GM21423 (cell line): Measurements from ENCODE around the gene MIB1.
"Not testable (repeated sequence)": the region's sequence is repeated elsewhere in the genome, so short reads cannot be mapped to it uniquely, and the experiment has no call there.

ENCODE experiments used
- ATAC-seq: cut with Tn5 transposase; IDR thresholded peaks from one replicate; pipeline ENCODE4 v1.9.1; 2021; ENCODE audit warnings: mild to moderate bottlenecking, moderate library complexity; ENCODE audit not compliant: unreplicated experiment

MIB1 gene

GRCh38 chr18:21742315-21742687 is 1.7 kb downstream of the MIB1 start:
- ATAC-seq = no peak

GRCh38 chr18:21743166-21743832 is 2.7 kb downstream of the MIB1 start:
- ATAC-seq = no peak

DNA sequence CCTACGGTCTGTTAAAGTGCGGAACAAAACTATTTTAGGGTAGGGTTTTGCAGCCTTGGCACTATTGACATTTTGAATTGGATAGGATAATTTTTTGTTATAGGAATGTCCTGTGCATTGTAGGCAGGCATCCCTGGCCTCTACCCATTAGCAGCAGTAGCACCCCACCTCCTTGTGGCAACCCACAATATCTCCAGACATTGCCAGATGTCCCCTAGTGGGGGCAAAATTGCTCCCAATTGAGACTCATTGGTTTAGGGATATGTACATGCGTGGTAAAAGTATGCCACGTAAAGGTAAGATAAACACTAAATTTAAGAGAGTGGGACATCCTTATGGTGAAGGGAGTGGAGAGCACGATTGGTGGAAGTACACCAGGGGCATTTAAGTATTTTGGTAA is 4.6 kb downstream of the MIB1 start:
- ATAC-seq = no peak

DNA sequence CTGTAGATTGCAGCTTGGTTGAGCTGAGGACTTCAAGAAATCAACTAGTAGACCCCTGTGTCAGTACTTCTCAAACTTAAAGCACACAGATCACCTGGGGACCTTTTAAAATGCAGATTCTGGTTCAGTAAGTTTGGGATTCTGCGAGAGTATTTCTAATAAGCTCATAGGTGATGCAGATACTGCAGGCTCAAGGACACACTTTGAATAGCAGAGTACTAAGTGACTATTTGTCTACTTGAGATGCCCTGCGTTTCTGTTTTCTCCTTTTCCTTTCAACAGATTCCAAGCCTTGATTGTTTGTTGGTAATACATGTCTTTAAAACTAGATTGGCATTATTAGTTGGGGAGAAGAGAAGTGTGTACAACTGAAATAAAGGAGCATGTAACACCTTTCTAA is 6.7 kb downstream of the MIB1 start:
- ATAC-seq = no peak

DNA sequence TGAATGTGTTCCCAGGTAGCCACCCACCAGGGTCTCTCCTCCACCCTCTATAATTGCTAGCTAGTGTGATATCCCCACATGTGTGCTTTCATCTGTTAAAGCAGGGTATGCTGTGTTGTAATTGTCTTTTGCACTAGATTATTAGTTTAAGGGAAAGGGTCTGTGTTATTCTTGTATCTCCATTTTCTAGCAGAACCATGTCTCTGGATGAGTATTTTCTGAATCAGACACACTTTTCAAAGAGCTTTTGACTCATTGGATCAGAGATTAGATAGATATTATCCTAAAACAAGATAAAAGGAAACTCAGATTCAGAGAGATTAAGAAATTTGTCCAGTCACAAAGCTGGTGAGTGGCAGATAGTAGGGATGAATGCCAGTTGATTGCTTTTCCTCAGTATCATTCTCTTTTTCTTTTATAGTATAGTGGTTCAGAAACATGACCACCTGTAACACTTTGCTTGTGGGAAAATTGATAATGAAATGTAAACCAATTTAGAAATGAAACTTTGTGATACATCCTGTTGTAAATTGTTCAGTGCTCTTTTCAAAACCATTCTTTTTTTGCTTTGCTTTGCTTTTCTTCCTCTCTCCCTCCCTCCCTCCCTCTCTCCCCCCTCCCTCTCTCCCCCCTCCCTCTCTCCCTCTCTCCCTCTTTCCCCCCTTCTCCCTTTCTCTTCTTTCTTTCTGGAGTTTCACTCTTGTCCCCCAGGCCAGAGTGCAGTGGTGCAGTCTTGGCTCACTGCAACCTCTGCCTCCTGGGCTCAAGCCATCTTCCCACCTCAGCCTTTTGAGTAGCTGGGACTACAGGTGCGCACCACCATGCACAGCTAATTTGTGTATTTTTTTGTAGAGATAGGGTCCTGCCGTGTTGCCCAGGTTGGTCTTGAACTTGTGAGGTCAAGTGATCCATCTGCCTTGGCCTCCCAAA is 7.4 kb downstream of the MIB1 start:
- ATAC-seq = no peak

DNA sequence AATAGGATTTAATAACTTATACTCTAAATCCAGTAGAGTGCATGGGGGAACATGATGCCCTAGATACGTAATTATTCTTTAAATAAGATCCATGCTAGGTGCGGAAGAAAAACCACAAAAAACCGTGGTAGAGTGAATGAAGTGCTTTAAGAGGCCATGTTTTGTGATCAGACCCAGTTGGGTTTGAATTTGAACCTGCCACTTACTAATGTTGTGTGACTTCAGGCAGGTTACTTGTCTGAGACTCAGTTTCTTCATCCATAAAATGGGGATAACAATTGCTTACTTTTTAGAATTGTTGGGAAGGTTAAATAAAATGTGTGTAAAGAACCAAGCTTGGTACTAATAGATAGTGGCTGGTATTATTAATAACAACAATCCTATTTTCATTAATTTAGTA is 17.2 kb downstream of the MIB1 start:
- ATAC-seq = no peak

- no peak for ATAC-seq
Observed at GRCh38 chr18:21759836-21760235, 19.2 kb downstream of the MIB1 start.

DNA sequence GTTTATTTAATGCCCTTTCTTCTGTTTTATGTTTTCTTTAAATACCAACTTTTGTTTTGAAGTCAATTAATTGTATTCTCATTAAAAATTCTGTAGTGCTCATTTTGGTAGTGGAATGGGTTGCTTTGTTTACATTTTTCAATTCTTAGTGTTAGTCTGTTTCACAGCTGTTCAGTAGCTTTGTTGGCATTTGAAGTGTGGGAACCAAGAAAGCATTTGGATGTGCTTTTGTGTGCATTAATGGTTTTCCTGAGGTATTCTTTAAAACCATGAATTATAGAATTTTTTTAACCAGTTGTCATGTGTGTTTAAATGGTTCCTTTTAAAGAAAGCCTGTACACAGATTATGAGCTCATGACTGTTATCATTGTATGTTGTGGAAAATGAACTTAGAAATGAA is 19.7 kb downstream of the MIB1 start:
- ATAC-seq = no peak

DNA sequence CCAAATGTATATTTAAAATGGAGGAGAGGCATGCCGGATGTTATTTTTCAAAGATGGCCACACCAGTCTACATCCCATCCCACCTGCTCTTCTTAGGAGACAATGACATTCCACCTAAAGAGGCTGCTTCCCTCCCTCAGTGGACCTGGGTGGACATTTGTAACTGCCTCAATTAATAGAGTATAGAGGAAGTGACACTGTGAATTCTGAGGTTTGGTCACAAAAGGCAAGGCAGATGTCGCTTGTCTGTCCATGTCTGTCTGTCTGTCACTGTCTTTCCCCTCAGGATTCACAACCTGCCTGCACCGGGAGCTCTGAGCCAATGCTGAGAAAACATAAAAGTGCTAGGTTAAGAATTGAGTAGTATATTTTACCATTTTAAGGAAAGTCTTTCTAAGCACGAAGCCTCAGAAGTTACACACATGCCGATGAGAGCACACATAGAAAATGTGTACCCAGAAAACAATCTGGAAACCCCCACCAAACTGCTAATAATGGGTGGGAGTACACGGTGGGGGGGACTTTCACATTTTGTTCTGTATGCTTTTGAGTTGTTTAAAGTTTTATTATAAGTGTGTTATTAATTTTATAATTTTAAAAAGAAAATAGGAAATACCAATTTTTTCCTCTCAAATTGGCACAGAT is 21.0 kb downstream of the MIB1 start:
- no peak for ATAC-seq

GRCh38 chr18:21762181-21762772 is 21.7 kb downstream of the MIB1 start:
- no peak for ATAC-seq

GRCh38 chr18:21763846-21764646 is 23.5 kb downstream of the MIB1 start:
- ATAC-seq = no peak

DNA sequence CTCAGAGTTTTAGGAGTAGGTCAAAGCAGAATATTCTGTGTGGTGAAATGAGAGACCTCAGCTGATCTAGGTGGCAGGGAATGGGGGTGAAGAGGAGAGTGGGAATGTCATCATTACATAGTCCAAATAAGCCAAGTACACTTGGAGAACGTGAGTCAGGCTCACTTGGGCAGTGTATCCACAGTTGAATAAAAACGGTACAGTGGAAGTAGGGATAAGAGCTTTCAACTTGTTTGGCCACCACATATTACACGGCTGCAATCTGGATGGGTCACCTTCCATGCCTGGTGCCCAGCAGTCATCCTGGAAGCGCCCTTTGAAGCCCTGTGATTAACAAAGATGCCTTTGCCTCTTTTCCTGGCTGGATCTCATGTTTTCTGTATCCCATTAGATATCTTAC is 28.6 kb downstream of the MIB1 start:
- no peak for ATAC-seq

- no peak for ATAC-seq
Observed at GRCh38 chr18:21774722-21775121, 34.1 kb downstream of the MIB1 start.

DNA sequence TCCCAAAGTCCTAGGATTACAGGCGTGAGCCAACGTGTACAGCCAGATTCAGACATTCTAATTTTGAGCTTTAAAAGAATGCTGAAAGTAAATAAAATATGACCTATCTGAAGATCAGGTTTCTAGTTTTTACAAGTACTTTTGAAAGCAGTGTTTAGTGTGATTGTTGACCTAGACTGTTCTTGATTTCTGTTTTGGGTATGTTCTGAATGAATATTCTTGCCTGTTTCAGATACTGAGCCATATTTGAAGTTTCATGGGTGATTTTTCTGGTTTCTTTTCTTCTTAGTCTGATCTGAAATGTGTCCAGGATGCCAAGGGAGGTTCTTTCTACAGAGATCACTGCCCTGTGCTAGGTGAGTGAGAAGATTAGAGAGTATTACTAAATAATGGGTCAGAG is 37.2 kb downstream of the MIB1 start:
- peak; percentile 52 for ATAC-seq

- no peak for ATAC-seq
Observed at GRCh38 chr18:21786526-21786925, 45.9 kb downstream of the MIB1 start.

GRCh38 chr18:21796089-21796488 is 55.5 kb downstream of the MIB1 start:
- ATAC-seq = not testable (repeated sequence)

DNA sequence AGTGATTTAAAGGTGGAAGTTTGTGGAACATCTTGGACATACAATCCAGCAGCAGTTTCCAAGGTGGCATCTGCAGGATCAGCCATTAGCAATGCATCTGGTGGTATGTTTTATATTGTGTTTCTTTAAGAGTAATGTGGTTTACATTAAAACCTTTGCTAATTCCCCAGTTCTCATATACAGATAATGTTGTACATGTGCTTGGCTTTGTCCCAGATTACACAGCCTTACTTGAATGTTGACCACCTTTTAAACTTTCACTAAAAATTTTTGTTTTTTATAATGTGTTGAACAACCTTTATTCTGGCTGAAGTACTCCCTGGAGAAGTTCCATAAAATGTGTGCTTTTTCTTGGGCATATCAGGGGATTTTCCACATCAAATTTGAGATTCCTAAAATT is 57.5 kb downstream of the MIB1 start:
- ATAC-seq = no peak

- ATAC-seq = no peak
Observed at GRCh38 chr18:21799721-21800120, 59.1 kb downstream of the MIB1 start.

DNA sequence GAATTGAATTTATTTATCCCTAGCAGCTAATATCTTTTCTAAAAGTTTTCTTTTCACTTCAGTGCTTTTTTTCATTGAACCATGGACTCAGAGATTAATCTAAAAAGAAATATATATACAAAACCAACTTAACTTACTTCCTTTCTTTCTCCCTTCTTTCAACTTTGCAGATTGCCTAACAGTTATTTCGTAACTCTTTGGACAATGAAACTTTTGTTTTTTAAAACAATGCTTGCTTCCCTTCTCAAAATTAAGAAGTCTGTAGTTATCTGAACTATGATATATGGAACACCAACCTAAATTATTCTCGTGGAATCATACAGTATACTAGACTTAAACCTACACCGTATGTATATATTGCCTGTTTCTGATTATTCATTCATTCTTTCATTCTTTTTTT is 62.9 kb downstream of the MIB1 start:
- ATAC-seq = no peak

DNA sequence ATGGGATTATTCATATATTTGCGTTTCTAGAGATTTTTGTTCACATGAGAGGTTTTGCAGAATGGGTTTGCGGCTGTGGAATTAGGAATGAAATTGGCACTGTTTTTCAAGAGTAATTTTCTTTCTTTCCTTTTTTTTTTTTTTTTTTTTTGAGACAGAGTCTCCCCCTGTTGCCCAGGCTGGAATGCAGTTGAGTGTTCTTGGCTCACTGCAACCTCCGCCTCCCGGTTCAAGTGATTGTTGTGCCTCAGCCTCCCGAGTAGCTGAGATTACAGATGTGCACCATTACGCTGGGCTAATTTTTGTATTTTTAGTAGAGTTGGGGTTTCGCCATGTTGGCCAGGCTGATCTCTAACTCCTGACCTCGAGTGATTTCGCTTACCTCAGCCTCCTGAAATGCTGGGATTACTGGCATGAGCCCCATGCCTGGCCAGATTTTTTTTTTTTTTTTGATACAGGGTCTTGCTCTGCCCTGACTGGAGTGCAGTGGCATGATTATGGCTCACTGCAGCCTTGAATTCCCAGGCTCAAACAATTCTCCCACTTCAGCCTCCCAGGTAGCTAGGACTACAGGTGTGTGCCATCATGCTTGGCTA is 65.3 kb downstream of the MIB1 start:
- no peak for ATAC-seq
